NOMO-1 treated with dmso at 0.1 percent for 144 hours (cell line): ENCODE measurements around the gene TRIM10.
"Not testable (repeated sequence)": the region's sequence is repeated elsewhere in the genome, so short reads cannot be mapped to it uniquely, and the experiment has no call there.

ENCODE experiments used
- DNase-seq: peaks from one replicate; lab custom pipeline; 2025; ENCODE audit not compliant: unreplicated experiment; lab: John Stamatoyannopoulos, UW

The TRIM10 gene

DNA sequence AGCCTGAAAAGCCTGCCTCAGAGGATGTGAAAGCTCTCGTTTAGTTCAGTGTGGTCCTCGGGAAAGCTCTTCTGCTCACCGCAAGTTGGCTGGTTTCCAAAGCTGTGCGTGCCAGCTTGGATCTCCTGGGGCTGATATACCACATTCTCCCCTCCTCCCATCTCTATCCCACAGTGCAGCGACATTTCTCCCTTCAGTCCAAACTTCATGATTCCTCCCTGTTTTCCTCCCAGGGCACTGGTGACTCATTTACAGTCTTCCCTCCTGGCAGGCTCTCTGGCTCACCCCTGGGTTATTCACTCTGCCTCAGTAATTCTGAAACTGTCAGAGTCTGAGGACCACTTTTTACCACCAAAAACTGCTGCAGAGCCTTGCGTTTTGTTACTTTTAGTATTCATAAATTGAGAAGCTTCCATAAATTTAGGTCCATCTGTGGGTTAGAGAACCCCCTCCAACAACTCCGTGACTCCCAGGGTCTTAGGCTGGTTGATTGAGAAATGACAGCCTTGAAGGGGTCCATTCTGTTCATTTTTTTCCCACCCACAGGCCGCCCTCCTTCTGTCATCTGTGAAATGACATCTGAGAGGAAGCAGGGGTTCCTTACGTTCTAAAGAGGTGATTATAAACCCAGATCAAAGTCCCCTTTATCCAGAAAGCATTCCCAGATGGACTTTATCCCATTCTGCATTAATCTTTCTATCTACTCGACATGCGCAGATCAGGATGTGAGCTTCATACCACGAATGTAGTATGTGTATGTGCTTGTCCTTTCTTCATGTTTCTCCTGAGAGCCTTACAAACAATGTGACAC lies 6.1 kb downstream of the TRIM10 start:
- no peak for DNase-seq

DNA sequence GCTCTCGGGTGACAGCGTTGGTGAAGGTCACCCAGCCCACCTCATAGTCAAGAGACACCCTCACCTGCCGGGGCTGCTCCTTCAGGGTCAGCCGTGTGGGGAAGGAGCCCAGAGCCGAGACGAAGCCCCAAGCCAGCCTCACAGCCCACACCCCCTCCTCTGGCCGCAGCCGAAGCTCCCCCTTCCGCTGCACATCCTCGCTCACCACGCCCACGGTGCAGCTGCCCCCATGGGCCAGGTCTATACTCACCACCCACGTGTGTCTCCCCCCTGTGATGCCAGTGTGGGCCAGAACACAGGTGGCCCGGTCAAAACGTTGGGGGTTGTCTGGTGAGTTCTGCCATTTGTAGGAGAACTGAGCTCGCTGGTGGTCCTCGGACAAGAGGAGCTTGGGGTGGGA lies 7.0 kb downstream of the TRIM10 start:
- DNase-seq = no peak

GRCh38 chr6:30152910-30153610 lies 8.0 kb downstream of the TRIM10 start:
- DNase-seq = no peak

DNA sequence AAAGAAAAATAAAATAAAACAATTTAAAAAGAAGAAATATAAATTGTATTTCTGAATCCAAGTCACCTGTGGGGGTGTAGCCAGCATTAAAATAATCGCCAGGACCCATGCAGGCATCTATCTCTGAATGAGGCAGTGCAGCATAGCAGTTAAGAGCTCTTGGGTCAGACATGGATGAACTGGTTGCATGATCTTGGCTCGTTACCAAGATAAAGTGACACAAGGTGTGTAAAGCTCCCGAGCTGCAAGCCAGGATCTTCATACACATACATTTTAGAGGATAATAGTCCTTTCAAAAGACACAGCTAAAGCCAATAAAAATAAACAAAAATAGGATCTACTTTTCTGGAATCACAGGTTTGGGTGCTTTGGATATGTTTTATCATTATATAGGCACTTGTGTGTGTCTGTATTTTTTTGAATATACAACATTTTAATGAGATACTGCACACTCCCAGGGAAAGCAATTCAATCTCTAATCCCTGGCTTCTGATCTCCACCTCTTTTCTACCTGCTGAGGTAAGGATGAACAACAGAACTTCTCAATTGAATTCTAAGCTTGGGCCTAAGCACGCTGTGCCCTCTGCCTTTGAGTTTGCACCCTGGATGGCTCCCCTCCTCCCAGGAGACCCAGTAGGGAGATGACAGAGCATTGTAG lies 8.9 kb downstream of the TRIM10 start:
- no peak for DNase-seq

DNA sequence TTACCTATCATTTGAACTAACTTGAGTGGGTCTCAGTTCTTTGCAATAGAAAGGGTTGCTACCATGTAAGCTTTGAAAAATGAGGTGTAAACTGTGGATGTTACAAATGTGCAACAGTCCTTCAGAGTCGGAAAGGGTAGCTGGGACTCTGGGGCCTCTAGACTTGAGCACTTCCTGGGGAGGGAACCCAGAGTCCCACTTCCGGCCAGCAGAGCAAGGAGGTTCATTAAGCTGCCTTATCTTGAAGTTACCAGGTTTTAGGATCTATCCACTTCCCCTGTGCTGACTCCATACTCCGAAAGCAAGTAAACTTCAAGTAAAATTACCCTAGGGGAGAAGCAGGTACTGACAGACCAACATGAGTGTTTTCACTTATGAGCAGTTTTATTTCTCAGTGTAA lies 9.4 kb downstream of the TRIM10 start:
- DNase-seq = no peak

GRCh38 chr6:30150671-30151395 lies 10.2 kb downstream of the TRIM10 start:
- DNase-seq = no peak

GRCh38 chr6:30149858-30150550 lies 11.0 kb downstream of the TRIM10 start:
- DNase-seq = no peak

DNA sequence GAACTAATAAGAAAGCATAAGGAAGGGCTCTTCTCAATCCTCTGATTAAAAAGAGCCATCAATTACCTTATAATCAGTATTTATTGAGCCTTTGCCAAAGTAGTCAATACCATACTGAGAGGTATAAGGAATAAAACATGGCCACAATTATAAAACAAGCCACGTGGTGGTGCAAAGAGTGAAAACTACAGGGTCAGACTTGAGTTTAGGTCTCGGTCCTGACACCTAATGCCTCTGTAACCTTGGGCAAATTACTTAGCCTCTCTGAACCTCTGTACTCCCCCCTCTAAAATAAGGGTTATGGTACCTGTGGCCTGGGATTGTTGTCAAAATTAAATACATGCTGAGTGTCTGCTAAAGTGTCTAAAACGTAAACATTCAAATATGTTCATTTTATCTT lies 11.8 kb downstream of the TRIM10 start:
- DNase-seq = no peak

DNA sequence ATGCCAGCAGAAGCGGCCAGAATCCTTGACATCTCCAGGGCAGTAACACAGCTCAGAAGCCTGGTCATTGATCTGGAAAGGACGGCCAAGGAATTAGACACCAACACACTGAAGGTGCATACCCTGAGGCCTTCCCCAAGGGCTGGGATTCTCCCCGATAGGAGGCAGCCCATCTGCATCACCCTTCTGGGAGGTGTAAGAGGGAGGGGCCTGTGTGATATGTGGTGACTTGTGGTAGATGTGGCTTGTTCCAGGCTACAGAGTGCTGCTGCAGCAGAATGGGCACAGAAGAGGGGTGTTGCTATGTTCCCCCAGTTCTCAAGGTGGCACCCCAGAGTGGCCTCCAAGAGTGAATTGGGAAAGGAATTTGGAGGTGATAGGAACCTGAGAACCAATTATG lies 13.9 kb downstream of the TRIM10 start:
- no peak for DNase-seq

- DNase-seq = no peak
Observed at GRCh38 chr6:30145818-30146217, 15.2 kb downstream of the TRIM10 start.

DNA sequence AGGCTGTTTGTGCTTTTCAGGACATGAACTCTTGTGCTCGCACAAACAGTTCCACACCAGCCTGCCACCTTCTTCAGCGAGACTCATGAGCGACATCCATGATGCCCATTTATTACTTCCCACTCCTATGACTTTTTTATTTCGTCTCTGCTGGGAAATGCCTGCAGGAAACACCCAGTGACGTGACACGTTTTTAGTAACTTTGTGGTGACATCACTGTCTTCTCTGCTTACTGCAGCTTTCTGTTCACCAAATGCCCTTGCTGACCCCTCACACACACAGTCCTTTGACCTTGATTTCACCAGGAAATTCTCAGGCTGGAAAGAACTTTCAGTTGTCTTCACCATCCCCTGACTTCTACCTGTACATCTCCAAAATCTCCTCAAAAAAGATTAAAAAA lies 16.2 kb downstream of the TRIM10 start:
- no peak for DNase-seq

- DNase-seq = no peak
Observed at GRCh38 chr6:30143780-30144179, 17.2 kb downstream of the TRIM10 start.

GRCh38 chr6:30142665-30143064 lies 18.3 kb downstream of the TRIM10 start:
- no peak for DNase-seq

- not testable (repeated sequence) for DNase-seq
Observed at GRCh38 chr6:30140240-30140639, 20.8 kb downstream of the TRIM10 start.

DNA sequence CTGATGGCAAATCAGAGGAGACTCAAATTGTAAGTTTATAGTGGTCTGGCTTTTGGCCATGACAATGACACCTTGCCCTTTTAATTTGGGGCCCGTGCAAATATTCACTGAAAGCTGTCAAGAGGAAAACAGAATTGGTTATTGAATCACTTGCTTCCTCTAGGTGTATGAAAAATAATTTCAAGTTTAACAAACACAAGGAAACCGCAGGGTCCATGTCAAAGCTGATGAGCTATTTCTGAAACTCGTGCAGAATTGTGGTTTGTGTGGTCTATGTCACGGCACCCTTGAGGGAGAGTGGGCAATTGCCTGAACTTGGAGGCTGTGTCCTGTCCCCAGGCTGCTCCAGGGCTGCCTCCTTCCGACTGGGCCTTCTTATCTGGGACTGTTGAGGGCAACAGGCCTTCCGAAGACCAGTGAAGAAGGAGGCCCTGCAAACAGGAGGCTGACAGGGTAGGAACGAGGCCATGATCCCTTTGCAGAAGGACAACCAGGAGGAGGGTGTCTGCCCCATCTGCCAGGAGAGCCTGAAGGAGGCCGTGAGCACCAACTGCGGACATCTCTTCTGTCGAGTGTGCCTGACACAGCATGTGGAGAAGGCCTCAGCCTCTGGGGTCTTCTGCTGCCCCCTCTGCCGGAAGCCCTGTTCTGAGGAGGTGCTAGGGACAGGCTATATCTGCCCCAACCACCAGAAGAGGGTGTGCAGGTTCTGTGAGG lies 24.3 kb downstream of the TRIM10 start:
- no peak for DNase-seq

GRCh38 chr6:30135757-30136156 lies 25.3 kb downstream of the TRIM10 start, which contains the start of gene TRIM40:
TSS of gene TRIM40 (plus strand) at chr6:30136140. CDS start at chr6:30137037, 897 bp downstream.
- DNase-seq = no peak

DNA sequence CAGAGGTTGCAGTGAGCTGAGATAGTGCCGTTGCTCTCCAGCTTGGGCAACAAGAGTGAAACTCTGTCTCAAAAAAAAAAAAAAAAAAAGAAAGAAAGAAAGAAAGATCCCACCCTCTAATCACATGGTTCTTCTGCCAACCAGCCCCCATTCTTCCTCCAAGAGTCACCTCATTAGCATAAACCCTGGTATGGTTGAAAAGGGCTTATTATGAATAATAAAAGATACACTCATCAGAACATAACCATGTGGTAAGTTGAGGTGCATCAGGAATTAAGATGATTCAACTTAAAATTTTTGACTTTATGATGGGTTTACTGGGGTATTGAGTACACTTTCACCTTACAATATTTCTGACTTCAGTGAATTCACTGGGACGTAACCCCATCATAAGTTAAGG lies 25.9 kb downstream of the TRIM10 start:
- DNase-seq = no peak

DNA sequence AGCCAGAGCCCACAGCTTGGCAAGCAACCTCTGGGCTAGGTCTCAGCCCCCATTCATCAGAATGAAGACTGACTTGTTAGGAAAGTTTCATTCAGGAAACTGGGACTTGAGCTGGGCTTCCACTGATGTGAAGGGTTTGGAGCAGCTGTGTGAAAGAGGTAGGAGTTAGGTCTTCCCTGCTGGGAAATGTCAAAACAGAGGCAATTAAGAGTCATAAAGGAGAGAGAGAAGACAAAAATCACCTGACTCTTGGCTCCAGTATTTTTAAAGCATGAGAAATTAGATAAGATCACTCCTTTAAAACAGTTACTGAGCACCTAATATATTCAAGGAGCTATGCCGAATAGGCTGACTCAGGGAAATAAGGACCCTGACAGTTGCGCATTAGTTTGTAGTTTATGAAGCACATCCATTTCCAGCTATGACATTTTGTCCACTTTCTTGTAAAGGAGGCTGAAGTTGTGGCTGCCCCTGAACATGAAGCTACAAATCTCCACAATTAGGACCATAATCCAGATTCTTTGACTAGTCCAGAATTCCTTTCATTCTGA lies 29.0 kb downstream of the TRIM10 start:
- no peak for DNase-seq
